GM18867 (cell line): ENCODE data around the gene ALDH4A1.

Experiments
- ATAC-seq: cut with Tn5 transposase; IDR thresholded peaks from one replicate; pipeline ENCODE4 v1.9.1; 2021; ENCODE audit warnings: mild to moderate bottlenecking, moderate library complexity; ENCODE audit not compliant: unreplicated experiment

ALDH4A1 gene

DNA sequence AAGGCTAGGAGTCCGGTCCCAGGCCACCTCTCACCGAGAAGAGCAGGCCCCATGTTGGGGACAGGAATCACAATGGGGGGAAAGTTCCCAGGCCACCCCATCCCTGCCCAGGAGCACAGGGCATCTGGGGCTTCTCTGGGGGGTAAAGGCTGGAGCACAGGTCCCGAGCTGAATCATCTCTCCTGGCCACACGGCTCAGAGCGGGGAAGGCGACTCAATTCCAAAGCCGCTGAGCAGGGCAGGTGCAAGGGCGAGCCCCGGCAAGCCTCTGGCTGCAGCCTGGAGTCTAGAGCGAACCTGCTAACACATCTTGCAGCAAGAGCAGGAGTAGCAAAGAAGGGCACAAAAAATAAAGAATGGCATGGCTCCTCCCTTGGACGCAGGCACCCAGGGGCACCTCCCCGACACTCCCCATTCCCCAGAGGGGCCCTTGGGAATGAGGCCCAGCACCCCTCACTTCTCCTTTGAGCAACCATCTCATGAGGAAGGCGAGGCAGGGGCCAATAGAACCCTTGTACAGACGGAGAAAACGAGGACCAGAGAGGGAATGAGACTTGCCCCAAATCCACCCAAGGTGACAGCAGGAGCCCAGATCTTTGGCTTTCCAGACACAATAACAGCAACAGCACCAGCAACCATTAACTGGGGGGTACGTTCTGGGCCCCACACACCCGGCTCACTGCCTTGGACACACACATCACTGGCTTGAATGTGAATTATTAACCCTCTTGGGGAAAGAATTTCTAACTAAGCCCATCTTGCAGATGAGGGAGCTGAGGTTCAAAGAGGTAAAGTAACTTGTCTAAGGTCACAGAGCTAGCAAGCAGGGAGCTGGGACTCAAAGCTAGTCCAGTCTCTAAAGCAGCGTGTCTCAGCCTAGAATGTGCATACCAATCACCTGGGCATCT lies 20.7 kb upstream of the ALDH4A1 start:
- ATAC-seq = no peak

DNA sequence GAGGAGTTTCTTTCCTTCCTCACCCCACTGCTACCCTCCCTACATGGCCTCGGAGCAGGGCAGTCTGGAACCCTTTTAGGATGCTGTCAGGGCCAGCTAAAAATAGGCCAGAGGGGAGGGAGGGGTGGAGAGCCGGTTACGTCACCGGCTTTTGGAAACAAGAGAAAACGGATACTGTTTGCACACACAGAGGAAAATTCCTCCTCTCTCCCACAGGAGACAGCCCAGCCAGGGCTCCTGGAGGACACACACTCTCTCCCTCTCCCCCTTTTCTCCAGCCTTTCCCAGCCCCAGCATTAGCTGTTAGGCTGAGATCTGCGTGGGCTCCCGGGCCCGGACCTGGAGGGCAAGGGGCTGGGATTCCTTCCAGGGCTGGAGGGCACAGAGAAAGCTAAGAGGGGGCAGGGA lies 20.0 kb upstream of the ALDH4A1 start:
- ATAC-seq = no peak

DNA sequence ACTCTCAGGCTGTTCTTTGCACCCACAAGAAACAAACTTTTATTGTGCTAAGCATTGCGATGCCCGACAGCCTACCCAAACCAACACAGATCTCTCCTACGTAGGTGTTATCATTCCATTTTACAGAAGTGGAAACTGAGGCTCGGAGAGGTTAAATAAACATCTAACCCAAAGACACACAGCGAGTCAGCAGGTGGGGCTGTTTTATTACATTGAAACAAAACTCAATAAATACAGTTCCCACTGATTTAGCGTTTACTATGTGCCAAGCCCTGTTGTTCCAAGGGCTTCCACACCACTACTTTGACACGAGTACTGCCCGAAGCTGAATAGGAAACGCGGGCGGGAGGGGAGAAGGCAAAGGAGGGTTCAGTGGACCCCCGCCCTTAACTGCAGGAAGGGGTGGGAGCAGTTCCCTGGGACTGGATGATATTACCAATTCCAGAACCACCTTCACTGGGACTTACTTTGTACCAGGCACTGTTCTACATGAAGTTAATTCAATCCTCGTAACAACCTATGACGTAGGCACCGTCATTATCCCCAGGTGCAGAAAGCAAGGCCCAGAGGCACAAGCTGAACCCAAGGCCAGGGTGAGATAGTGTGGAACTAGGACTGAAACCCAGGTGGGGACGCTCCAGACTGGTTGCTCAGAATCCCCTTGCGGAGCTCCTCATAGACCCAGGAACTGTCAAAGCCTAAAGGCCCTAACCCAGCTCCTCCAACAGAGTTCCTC lies 19.3 kb upstream of the ALDH4A1 start:
- ATAC-seq = no peak

DNA sequence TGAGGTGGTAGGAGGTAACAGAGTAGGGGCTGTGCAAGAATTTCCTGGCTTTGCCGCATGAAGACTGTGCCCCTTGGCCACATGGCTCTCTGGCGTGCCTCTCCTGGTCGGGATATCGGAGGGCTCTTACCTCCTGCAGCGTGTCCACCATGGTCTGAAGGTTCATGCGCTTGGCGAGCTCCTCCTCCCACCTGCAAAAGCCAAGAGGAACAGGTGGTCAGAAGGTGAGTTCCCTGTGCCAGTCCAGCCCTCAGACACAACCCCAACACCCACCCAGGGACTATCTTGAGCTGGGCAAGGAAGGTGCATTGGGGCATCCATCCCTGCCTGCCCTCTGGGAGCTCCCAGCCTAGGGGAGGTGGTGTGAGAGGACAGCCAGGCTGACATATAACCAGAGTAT lies 18.6 kb upstream of the ALDH4A1 start:
- ATAC-seq = no peak

DNA sequence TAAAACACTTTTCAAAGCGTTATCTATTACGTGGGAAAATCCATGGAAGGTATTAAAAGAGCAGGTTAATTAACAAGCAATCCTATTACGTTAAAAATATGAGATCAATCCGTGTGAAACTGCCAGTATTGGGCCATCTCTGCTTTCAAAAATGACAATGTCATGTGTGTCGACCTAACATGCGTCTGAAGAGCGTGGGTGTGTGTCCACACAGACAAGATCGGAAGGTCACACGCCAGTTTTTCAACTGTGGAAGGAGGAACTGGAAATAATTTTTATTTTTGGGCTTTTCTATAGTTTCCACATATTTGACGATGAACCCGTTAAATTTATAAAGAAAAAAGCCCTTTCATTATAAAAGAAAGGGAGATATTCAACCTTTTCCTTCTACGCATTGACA lies 17.6 kb upstream of the ALDH4A1 start:
- no peak for ATAC-seq

DNA sequence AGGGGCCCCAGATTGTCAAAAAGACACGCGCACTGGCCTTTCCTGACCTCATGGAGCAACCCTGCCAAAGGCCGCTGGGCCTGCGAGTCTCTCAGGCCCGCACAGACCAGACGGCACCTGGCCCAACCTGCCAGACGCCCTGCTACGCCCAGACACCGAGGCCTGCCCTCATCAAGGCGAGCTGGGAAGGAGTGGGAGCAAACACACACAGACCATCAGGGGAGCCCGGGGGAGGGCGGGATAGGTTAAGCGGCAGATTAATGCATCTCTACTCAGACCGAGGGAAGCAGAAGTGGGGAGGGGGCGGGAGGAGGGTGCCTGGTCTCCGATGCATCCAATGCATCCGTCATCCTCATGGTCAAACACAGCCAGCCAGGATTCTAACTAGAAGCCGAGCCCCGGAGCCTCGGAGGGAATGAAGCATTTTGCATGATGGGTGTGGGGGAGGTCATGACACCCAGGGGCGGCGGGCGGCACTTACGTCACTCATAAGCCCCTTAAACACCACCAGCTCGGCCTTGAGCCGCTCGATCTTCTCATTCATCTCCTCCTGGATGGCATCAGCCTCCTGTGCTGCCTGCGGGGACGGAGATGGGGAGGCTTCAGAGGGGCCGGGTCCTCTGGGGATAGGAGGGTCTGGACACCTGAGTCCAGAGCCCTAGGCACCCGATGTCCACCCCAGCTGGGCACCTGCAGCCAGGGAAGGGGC lies 17.0 kb upstream of the ALDH4A1 start:
- ATAC-seq = no peak

DNA sequence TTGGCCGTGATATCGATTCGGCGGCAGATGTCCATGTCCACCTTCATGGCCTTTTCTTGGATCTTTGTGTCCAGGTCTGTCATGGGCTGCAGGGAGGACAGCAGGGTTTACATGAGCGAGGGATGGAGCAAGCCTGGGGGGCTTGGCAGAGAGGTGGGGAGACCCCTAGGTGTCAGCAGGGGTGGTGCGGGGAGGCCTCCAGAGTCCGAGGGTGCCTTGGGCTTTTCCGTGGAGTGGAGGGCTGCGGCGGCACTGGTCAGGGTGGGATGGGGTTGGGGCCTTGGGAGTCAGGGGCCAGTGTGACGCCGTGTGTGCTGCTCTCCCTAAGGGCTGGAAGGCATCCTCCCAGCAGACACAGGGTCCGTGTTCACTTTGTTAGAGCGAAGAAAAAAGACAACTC lies 16.1 kb upstream of the ALDH4A1 start:
- no peak for ATAC-seq

DNA sequence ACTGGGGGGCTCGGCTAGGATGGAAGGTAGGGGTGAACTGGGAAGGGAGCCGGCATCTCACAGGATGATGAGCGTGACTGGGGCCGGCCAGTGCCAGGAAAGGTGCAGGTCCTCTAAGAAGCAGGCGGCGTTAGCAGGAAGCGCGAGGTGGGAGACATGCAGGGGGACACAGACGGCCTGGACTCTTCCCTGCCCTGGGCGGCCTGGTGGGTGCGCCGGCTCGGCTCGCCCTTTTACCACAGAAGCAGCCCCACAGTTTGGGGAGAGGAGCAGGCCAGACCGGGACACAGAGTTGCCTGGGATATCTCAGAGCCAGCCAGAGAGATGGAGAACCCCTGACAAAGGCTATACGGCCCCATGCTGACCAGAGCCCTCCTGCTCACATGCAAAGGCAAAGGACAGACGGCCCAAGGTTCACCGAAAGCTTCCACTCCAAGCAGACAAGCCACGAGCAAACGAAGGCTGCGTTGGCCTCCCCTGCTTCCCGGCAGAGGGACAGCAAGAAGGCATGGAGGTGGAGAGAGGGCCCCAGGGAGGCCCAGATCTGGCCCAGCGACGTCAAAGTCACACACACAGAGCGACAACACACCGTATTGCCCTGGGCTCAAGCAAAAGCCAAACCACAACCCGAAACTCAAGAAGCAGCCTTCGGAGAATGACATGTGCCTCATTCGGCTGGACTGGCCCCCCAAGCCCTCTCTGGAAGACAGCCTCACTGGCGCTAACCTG lies 14.9 kb upstream of the ALDH4A1 start:
- no peak for ATAC-seq

DNA sequence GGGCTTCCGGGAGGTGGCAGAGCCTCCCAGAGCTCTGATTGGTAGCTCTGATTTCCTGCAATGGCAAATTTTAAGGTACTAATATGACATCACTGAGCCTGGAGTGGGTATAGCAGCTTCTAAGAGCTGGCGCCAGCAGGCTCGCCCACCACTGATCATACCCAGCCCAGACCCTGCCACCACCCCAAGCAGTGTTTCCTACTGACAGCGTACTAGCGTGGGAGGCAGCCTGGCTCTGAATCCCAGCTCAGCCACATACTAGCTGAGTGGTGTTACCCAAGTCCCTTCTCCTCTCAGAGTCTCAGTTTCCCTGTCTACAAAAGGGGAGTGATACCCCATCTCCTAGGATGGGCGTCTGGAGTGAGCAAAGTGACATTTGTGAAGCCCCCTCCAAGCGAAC lies 13.0 kb upstream of the ALDH4A1 start:
- ATAC-seq = no peak

DNA sequence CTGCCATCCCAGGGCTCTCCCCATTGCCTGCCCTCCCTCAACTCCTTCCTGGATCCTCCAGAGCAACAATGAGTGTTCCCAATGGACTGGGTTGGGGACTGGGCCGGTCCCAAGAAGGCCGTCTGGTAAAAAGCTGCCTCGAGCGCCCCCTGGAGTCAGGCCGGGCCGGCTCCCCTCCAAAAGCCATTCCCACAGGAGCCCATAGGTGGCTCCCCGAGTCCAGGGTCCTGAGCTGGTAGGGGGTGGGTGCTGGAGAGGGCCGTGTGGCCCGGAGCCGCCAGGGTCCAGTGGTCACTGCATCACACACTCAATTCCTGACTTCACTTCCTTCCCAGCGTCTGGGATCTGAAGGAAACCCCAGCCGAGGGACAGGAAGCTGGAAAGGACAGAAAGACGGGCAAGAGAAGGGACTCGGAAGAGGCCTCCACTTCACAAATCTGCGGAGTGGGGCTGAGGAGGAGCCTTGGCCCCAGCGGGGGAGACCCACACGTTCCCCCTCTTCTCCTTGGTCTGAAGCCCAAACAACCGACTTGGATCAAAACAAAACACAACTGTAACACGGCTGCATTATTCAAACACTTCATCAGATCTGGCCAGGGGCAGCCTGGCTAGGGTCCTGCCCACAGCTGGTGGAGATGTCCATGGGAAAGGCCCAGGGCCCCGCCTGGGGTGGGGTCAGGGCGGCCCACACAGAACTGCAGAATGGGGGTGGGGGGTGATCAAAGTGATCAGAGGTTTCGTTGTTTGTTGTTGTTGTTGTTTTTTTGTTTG lies 10.9 kb upstream of the ALDH4A1 start:
- ATAC-seq = peak; percentile 53

DNA sequence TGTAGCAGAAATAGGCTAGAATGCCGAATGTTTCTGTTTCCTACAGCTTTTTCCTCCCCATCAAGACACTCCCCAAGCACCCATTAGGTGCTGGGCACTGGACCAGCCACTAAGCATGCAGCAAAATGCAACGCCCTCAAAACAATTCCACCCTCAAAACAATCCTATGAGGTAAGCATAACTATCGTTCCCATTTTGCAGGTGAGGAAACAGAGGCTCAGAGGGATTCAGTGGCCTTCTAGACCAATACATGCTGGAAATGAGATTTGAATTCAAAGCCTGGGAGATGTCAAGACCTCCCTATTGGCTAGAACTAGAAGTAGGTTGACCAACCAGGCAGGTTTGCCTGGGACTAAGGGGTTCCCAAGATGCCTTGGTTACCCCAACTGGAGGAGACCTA lies 10.2 kb upstream of the ALDH4A1 start:
- ATAC-seq = no peak

DNA sequence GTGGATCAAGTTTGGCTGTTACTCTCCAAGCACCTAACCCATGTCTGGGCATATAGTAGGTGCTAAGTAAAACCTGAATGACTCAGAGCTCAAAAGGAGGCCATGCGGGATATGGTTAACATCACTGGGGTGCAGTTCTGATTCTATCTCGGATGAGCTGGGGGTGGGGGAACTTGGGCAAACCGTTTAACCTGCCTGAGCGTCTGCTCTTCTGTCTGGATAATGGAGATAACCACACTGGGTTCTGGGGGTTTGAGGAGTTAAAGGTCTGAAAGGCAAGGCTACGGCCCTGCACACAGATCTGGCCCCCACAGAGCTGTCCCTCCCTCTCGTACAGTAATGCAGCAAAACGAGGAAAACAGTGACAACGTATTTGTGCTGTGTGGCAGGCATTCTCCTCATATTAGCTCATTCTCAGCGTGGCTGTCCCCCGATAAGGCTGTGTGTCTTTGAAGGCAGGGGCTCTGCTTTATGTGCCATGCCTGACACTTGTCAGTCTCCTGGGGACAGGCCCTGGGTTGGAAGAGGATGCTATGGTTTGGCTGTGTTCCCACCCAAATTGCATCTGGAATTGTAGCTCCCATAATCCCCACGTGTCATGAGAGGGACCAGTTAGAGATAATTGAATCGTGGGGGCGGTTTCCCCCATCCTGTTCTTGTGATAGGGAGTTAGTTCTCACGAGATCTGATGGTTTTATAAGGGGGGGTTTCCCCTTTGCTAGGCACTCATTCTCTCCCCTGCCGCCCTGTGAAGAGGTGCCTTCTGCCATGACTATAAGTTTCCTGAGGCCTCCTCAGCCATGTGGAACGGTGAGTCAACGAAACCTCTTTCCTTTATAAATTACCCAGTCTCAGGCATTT lies 6.8 kb upstream of the ALDH4A1 start:
- no peak for ATAC-seq

DNA sequence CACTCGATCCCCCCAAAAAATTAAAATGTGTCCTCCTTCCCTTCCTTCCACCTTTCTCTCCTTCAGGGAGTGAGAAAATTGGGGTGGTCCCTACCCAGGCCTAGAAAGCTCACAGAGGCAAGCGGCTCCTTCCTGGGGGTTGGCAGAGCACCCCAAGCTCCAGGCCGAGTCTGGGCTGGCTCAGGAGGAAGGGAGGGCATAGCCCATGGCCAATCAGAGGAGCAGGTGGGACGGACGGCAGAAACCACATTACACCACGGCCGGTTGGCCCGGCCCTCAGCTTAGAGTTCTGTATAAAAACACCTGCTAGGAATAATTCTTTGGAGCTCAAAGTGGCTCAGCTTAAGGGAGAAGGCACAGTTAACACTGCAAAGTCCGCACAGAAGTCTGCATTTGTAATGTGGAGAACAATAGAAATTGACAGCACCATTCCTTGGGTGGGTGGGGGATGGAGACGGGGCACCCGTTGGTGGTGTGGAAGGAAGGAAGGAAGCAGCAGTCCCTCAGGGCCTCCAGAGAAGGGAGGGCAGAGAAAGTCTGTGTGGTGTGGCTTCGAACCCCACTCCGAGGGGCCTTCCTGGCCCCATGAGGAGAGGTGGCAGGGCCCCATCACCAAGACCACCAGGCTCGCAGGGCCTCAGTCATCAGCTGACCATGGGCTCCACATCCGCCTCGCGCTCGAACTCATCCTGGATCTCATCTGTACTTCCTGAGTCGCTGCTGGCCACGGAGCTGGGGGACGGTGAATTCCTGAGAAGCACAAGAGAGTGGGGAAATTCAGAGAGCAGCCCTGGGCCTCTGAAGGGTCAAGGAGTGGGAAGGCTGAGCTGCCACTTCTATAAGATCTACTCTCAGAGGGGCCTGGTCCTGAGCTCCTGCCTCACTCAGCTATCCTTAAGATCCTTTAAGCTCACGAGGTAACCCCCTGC lies 5.8 kb upstream of the ALDH4A1 start:
- no peak for ATAC-seq

DNA sequence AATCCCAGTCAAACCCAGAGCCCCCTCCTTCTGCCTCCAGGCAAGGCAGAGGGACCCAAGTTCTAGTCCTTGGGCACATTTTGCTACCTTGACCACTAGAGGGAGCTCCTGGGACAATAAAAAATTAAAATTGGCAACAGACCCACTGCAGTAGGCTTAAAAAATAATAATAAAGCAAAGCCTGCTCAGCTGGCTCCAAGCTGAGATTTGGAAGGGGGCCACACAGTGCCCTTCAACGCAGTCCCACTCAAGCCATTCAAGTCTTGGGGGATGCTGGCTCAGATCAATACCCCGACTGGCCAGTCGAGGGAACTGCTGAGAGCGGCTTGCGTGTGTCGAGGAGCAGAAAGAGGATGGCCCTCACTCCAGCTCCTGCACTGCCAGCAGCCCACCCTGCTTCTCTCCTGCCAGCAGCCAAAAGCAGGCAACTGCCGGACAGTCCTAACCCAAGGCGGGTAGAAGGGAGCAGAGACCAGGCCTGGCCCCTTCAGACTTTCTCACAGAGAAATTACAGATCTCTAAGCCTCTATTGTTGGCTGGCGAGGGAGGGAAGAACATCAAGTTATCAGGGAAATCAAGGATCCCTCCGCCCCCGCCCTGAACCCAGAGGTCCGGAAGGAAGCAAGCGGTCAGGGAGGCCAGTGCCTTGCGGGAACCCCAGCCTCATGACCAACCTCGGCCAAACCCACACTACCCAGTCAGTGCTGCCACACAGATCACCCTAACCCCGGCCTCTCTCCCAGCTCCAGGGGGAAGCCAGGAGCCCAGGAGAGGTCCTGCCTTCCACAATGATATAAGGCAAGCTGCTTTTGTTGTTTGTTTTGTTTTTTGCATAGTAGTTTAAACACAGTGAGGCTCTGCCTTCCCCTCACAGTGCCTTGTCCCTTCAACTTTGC lies 4.9 kb upstream of the ALDH4A1 start:
- no peak for ATAC-seq

DNA sequence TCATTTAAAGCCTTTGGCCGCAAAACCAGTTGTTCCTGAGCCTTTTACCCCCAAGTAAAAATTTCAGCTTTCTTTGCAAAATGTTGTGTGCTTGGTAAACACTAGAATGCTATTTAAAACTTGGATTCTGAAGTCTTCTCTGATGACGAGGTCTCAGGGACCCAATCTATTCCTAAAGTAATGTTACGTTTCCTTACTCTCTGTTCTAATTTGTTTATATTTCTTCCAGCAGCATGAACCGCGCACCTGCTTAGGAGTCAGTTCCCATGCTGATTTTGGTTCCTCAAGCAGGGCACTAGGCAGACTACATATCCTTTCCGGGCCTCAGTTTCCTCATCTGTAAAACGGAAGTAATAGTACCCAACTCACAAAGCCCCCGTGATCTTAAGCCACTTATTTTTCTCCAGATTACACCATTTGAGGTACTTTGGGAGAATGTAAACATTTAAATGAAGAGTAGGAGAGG lies 969 bp upstream of the ALDH4A1 start:
- ATAC-seq = no peak

DNA sequence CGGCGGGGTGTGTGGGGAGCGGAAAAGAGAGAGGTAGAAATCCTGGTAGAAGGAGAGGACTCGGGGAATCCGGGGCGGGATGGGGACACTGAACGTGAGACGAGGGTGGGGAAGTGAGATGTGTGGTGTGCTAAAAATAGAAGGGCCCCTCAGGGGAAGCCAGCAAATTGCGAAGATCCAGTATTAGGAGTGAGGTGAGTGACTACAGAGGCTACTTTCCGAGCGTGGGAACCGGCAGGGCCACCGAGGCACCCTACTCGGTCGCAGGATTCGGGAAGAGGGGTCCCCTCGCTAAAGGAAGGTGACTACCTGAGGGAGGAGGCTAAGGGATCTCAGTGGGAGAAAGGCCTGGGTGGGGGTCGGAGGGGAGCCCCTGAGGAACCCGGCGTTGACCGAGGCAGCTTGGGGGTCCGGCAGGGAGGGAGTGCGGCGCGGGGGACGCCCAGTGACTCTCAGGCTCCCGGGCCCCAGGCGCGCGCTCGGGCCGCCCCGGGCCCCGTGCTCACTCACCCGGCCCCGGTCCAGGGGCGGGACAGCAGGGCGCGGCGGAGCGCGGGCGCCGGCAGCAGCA lies 318 bp downstream of the ALDH4A1 start:
- ATAC-seq = no peak
